ENCODE results near the gene SIGLEC8. TPM values are rescaled to one million over a fixed set of nuclear protein-coding genes. Genes with fewer than 3 reads are reported as not detected.

The SIGLEC8 gene
- total RNA-seq, result not detected in 2 replicates

DNA sequence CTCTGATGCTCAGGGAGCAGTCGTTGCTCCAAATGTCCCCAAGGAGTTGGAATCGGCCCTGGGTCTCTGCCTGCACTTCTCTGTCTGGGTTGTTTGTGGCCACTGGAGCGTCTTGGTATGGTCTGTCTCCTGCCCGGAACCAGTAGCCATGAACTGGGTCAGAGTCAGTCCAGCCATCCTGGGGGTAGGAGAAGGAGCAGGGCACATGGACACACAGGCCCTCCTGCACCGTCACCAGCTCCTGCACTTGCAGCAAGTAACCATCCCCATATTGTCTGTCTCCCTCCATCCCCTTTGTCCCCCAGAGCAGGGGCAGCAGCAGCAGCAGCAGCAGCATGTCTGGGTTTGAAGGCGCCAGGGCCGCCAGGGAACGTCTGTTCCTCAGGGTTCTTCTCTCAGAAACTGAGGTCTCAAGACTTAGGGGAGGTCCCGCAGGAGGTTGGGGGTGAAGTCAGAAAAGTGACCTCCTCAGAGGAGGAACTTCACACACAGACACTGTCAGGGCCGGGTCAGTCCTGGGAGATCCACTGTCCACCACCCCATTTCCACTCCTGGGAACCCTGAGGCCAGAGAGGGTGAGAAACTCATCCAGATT lies at the start of gene SIGLEC8:
SIGLEC8 (minus strand) TSS at position 404 of the 595 bp plus-strand sequence; CDS start at position 337, 67 bp downstream.
- no peak within 1 kb of the TSS for H3K4me3 ChIP-seq (ENCODE audit: low read depth, low read length)
- TF ChIP-seq, protein P1, sequence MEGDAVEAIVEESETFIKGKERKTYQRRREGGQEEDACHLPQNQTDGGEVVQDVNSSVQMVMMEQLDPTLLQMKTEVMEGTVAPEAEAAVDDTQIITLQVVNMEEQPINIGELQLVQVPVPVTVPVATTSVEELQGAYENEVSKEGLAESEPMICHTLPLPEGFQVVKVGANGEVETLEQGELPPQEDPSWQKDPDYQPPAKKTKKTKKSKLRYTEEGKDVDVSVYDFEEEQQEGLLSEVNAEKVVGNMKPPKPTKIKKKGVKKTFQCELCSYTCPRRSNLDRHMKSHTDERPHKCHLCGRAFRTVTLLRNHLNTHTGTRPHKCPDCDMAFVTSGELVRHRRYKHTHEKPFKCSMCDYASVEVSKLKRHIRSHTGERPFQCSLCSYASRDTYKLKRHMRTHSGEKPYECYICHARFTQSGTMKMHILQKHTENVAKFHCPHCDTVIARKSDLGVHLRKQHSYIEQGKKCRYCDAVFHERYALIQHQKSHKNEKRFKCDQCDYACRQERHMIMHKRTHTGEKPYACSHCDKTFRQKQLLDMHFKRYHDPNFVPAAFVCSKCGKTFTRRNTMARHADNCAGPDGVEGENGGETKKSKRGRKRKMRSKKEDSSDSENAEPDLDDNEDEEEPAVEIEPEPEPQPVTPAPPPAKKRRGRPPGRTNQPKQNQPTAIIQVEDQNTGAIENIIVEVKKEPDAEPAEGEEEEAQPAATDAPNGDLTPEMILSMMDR (conservative IDR thresholded peaks at IDR 0.05; ENCODE audit: low read depth, low read length), result no peak
- no peak for DNase-seq (ENCODE audit: low read depth)

DNA sequence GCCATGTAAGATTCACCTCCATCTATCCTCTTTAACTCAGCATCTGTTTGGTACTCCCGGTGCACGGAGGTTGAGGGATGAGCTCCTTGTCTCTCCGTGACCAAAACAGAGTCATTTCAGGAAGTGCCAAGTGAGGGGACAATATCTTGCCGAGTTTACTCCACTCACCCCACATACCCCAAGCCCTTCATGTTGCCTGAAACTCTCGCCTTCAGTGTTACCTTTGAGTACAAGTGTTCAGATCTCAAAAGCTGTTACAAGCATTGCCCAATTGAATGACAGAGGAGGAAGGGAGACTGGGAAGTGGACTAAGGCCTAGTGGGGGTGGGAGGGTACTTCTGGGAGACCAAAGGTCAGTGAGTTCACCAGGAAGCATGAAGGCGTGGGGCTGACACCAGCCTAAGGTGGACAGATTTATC lies 49.4 kb upstream of the SIGLEC8 start:
- DNase-seq (ENCODE audit: low read depth), result no peak
- TF ChIP-seq, protein P1 (conservative IDR thresholded peaks at IDR 0.05; ENCODE audit: low read depth, low read length), result no peak
- H3K4me3 ChIP-seq (ENCODE audit: low read depth, low read length), result no peak overlapping the region

DNA sequence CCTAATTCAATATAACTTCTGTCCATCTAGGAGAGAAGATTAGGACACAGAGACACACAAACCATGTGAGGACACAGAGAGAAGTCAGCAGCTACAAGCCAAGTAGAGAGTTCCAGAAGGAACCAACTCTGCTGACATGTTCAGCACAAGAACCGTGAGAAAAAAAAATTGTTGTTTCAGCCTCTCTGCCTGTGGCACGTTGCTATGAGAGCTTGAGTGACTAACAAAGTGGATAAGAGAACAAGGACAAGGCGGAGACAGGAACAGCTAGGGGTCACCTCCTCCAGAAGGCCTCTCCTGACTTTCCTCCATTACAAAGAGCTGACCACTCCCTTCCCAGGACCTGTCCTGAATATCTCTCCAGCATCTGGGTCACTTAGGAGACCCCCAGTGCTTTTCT lies 48.9 kb upstream of the SIGLEC8 start:
- no peak overlapping the region for H3K4me3 ChIP-seq (ENCODE audit: low read depth, low read length)
- no peak for DNase-seq (ENCODE audit: low read depth)
- TF ChIP-seq, protein P1 (conservative IDR thresholded peaks at IDR 0.05; ENCODE audit: low read depth, low read length), result no peak

DNA sequence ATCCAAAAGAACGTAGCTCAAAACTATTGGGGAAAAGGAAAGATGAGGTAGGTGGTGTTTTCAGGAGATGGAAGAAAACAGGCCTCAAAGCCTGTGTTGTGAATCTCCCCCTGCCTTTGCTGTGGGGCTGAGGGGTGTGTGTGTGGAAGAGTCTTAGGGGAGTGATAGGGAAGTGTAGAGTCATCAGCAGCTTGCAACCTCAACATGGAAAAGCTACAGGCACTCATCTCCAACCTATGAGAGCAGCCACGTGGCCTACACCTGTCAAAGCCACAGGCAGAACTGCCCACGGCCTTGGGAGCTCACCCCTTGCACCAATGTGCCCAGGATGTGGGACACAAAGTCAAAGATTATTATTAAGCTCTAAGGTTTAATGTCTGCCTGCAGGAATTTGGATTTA lies 47.6 kb upstream of the SIGLEC8 start:
- no peak for DNase-seq (ENCODE audit: low read depth)
- TF ChIP-seq, protein P1 (conservative IDR thresholded peaks at IDR 0.05; ENCODE audit: low read depth, low read length), result no peak
- no peak overlapping the region for H3K4me3 ChIP-seq (ENCODE audit: low read depth, low read length)

DNA sequence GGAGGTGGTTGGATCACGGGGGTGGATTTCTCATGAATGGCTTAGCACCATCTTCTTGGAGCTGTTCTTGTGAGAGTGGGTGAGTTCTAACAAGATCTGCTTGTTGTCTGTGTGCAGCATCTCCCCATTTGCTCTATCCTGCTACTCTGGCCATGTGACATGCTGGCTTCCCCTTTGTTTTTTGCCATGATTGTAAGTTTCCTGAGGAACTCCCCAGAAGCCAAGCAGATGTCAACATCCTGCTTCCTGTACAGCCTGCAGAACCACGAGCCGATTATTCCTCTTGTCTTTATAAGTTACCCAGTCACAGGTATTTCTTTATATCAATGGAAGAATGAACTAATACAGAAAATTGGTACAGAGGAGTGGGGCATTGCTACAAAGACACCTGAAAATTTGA lies 45.6 kb upstream of the SIGLEC8 start:
- DNase-seq (ENCODE audit: low read depth), result no peak
- no peak overlapping the region for H3K4me3 ChIP-seq (ENCODE audit: low read depth, low read length)
- TF ChIP-seq, protein P1 (conservative IDR thresholded peaks at IDR 0.05; ENCODE audit: low read depth, low read length), result no peak

DNA sequence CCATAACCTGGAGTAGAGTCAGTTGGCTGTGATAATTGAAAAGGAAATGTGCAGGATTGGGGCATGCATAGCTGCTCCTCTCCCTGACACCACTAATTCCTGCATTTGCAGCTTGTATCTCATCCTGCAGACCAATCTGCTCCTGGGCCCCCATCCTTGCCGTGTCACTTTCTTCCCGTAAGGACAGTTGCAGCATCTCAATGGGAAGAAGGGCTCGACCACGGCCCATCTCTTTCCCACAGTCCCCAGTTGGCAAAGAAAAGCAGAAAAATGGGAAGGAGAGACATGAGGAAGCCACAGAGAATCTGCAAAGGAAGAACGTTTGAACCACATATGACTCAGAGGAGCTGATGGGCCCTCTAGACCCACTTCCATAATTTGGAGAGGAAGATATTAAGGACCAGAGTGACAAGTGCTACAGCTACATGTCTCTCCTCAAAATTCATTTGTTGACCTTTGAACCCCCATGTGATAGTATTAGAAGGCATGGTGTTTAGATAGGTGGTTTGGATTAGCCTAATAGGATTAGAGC lies 45.1 kb upstream of the SIGLEC8 start:
- DNase-seq (ENCODE audit: low read depth), result no peak
- no peak overlapping the region for H3K4me3 ChIP-seq (ENCODE audit: low read depth, low read length)
- TF ChIP-seq, protein P1 (conservative IDR thresholded peaks at IDR 0.05; ENCODE audit: low read depth, low read length), result no peak
